A673 (cell line): Measurements from ENCODE around the gene GRIK4.

ENCODE experiments used
- EZH2 ChIP-seq: fragments of 200-600 bp; sonication (generic); IDR thresholded peaks from 2 replicates; pipeline ENCODE4 v1.6.1; 2017; ENCODE audit warnings: borderline replicate concordance, low read depth, mild to moderate bottlenecking, mixed read lengths, antibody characterized with exemption, low read length; ENCODE audit not compliant: poor library complexity, severe bottlenecking
- TF ChIP-seq, protein P1 (sequence below): fragments of 300-800, 200-600 bp; sonication (generic); conservative IDR thresholded peaks from 2 replicates; pipeline ENCODE4 v1.5.1; 2017; ENCODE audit warnings: low read depth, mild to moderate bottlenecking, antibody characterized with exemption, low read length, moderate library complexity, mixed read lengths

DNA sequence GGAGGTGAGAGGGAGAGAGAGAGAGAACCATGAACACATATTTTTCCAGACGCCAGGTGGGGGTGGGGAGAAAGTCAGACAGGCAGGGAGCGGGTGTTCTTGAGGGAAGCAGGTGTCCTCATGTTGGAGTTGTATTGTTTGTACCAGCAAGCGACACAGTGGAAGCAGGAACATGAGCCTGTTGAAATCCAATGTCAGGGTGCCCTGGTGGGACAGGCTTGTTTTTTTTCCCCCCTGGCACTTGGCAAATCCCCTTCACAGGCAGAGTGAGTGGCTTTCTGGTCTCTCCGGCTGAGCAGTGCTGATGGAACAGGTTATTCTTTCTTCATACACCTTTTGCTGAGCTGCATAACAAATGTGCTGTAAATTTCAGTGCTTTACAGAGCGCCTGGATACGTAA, 125.6 kb downstream of the GRIK4 start:
- TF ChIP-seq, protein P1, sequence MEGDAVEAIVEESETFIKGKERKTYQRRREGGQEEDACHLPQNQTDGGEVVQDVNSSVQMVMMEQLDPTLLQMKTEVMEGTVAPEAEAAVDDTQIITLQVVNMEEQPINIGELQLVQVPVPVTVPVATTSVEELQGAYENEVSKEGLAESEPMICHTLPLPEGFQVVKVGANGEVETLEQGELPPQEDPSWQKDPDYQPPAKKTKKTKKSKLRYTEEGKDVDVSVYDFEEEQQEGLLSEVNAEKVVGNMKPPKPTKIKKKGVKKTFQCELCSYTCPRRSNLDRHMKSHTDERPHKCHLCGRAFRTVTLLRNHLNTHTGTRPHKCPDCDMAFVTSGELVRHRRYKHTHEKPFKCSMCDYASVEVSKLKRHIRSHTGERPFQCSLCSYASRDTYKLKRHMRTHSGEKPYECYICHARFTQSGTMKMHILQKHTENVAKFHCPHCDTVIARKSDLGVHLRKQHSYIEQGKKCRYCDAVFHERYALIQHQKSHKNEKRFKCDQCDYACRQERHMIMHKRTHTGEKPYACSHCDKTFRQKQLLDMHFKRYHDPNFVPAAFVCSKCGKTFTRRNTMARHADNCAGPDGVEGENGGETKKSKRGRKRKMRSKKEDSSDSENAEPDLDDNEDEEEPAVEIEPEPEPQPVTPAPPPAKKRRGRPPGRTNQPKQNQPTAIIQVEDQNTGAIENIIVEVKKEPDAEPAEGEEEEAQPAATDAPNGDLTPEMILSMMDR: no peak
- TF ChIP-seq EZH2: no peak
